Vagina (tissue), 2 donors: ENCODE data around the gene TMEM107. TPM values are rescaled to one million over a fixed set of nuclear protein-coding genes. Genes with fewer than 3 reads are reported as not detected.
A peak's percentile ranks its signal among the peaks of the same experiment; 100 is the strongest.

Experiments
- DNase-seq, 2 donors: peaks; one replicate each; pipeline ENCODE4 v3.0.0-alpha.2; 2017; ENCODE audit errors: extremely low spot score in 2 of 2
- H3K27ac ChIP-seq: fragments of 200-600 bp; sonication (generic); one replicate; pipeline ENCODE4 v1.5.1; 2019
- H3K27me3 ChIP-seq: fragments of 200-600 bp; sonication (generic); one replicate; pipeline ENCODE4 v1.5.1; 2019
- H3K36me3 ChIP-seq, 2 donors: fragments of 200-600 bp; sonication (generic); one replicate each; pipeline ENCODE4 v1.5.1; 2017 to 2019
- H3K4me1 ChIP-seq: fragments of 200-600 bp; sonication (generic); one replicate; pipeline ENCODE4 v1.5.1; 2019
- H3K4me3 ChIP-seq, 2 donors: fragments of 200-600 bp; sonication (generic); 1 replicate in 1 of 2; 2 replicates in 1 of 2; pipeline ENCODE4 v1.5.1; 2016 to 2019
- H3K9me3 ChIP-seq: fragments of 200-600 bp; sonication (generic); one replicate; pipeline ENCODE4 v1.5.1; 2019
- CTCF ChIP-seq, 3 experiments: fragments of 450-650 bp in 2 of 3; fragments of 200-600 bp in 1 of 3; sonication (generic) in 1 of 3; IDR thresholded peaks; one replicate each; pipeline ENCODE4 v1.5.1; 2017 to 2019; ENCODE audit warnings: antibody characterized with exemption in 3 of 3, mild to moderate bottlenecking in 2 of 3, moderate library complexity in 2 of 3
- POLR2A ChIP-seq, 2 donors: fragments of 450-650 bp; IDR thresholded peaks; one replicate each; pipeline ENCODE4 v1.6.1; 2017; ENCODE audit warnings: antibody characterized with exemption in 2 of 2, mild to moderate bottlenecking in 2 of 2, moderate library complexity in 2 of 2
- POLR2AphosphoS5 ChIP-seq, 2 donors: sonication (generic); formaldehyde crosslinking; IDR thresholded peaks; one replicate each; pipeline ENCODE4 v1.9.0; 2017; ENCODE audit warnings: antibody characterized with exemption in 2 of 2, mild to moderate bottlenecking in 2 of 2, low read depth in 1 of 2; ENCODE audit not compliant: insufficient read depth in 1 of 2
- intact Hi-C: fragments of 100-400 bp; cut with DNase I; formaldehyde crosslinking; loops from one replicate; pipeline ENCODE4 v1.15.1; 2023
- total RNA-seq: library from RNA; depleted of rRNA; stranded (reverse); fragments of >200 nt; gene quantifications from one replicate; pipeline ENCODE4 v1.2.3, GENCODE V29; 2016

TMEM107 gene
- total RNA-seq, 1 donor from 2014 or later, result 20.6 TPM

GRCh38 chr17:8150194-8151119 is 25.7 kb downstream of the TMEM107 start:
- peak overlapping the region; percentile 100 for H3K27ac ChIP-seq
- peak overlapping the region; percentile 84 to 98 for H3K4me3 ChIP-seq
- peaks cover 43% of the 10 kb centered on the region for H3K4me1 ChIP-seq
- TF ChIP-seq POLR2A (IDR thresholded peaks at IDR 0.05) (no peak), POLR2AphosphoS5 (IDR thresholded peaks at IDR 0.05; ENCODE audit: insufficient read depth in 1 of 2, low read depth in 1 of 2) (no peak), CTCF (IDR thresholded peaks at IDR 0.05) (no peak)
- no peaks in the 10 kb centered on the region for H3K9me3 ChIP-seq
- H3K36me3 ChIP-seq, result peaks cover 33 to 53% of the 10 kb centered on the region in 2 donors
- no peaks in the 10 kb centered on the region for H3K27me3 ChIP-seq
- peak in 1 of 2 donors; percentile 91 for DNase-seq
- intact Hi-C loops, result no loop called here

- Histone ChIP-seq H3K27me3 (no peaks in the 10 kb centered on the region), H3K9me3 (no peaks in the 10 kb centered on the region), H3K27ac (peak overlapping the region; percentile 100), H3K4me1 (peaks cover 43% of the 10 kb centered on the region), H3K36me3 (peaks cover 36 to 62% of the 10 kb centered on the region in 2 donors), H3K4me3 (no peak overlapping the region)
- TF ChIP-seq CTCF (IDR thresholded peaks at IDR 0.05), result no peak
- TF ChIP-seq POLR2AphosphoS5 (IDR thresholded peaks at IDR 0.05; ENCODE audit: insufficient read depth in 1 of 2, low read depth in 1 of 2), result peak in 1 of 2 donors; percentile 14
- no peak for TF ChIP-seq POLR2A (IDR thresholded peaks at IDR 0.05)
- peak in 1 of 2 donors; percentile 91 for DNase-seq
- intact Hi-C loops, result no loop called here
Measured at GRCh38 chr17:8149419-8150193, 26.6 kb downstream of the TMEM107 start.

GRCh38 chr17:8148560-8148959 is 27.6 kb downstream of the TMEM107 start:
- peaks cover 37% of the 10 kb centered on the region for H3K4me1 ChIP-seq
- no peak overlapping the region for H3K4me3 ChIP-seq
- peak overlapping the region; percentile 34 for H3K27ac ChIP-seq
- peaks cover 42 to 72% of the 10 kb centered on the region in 2 donors for H3K36me3 ChIP-seq
- no peak for DNase-seq
- intact Hi-C loops, result no loop called here
- H3K9me3 ChIP-seq, result no peaks in the 10 kb centered on the region
- no peaks in the 10 kb centered on the region for H3K27me3 ChIP-seq
- TF ChIP-seq POLR2A (IDR thresholded peaks at IDR 0.05) (no peak), POLR2AphosphoS5 (IDR thresholded peaks at IDR 0.05; ENCODE audit: insufficient read depth in 1 of 2, low read depth in 1 of 2) (no peak), CTCF (IDR thresholded peaks at IDR 0.05) (no peak)

GRCh38 chr17:8147805-8148404 is 28.3 kb downstream of the TMEM107 start:
- peak in 1 of 2 donors; percentile 87 for DNase-seq
- Histone ChIP-seq H3K27me3 (no peaks in the 10 kb centered on the region), H3K9me3 (no peaks in the 10 kb centered on the region), H3K4me1 (peaks cover 31% of the 10 kb centered on the region), H3K4me3 (no peak overlapping the region), H3K27ac (peak overlapping the region; percentile 37), H3K36me3 (peaks cover 42 to 79% of the 10 kb centered on the region in 2 donors)
- TF ChIP-seq POLR2A (IDR thresholded peaks at IDR 0.05) (no peak), CTCF (IDR thresholded peaks at IDR 0.05) (no peak), POLR2AphosphoS5 (IDR thresholded peaks at IDR 0.05; ENCODE audit: insufficient read depth in 1 of 2, low read depth in 1 of 2) (no peak)
- intact Hi-C loops, result no loop called here
